BJ (cell line): Measurements from ENCODE around the gene SYK. TPM values are rescaled to one million over a fixed set of nuclear protein-coding genes. Genes with fewer than 3 reads are reported as not detected.

ENCODE experiments used
- CTCF ChIA-PET: fragments of 350-600 bp; formaldehyde crosslinking; extraction: SDS; loops from one replicate; lab custom pipeline; 2021; ENCODE audit warnings: antibody characterized with exemption, inconsistent platforms; lab: Yijun Ruan, JAX
- POLR2A ChIA-PET: fragments of 300-600 bp; sonication (Branson Sonifier 250); formaldehyde crosslinking; extraction: SDS; loops from one replicate; lab custom pipeline; 2021; ENCODE audit warnings: antibody characterized with exemption; lab: Charles Lee
- DNase-seq: peaks from one replicate; pipeline ENCODE4 v3.0.0-alpha.2; 2011; ENCODE audit warnings: low read depth
- H3K27me3 ChIP-seq: 2 replicates; pipeline ENCODE4 v1.6.0; 2011; ENCODE audit warnings: low read length; ENCODE audit not compliant: control insufficient read depth, insufficient read depth
- H3K36me3 ChIP-seq: 2 replicates; pipeline ENCODE4 v1.5.1; 2011; ENCODE audit warnings: low read length; ENCODE audit not compliant: control insufficient read depth, insufficient read depth
- H3K4me3 ChIP-seq: 2 replicates; pipeline ENCODE4 v1.5.1; 2011; ENCODE audit warnings: low read depth, mild to moderate bottlenecking, control low read depth, low read length
- CTCF ChIP-seq: IDR thresholded peaks from 2 replicates; pipeline ENCODE4 v1.5.1; 2011; ENCODE audit warnings: low read depth, mild to moderate bottlenecking, control low read depth, inconsistent platforms, low read length, moderate library complexity; ENCODE audit not compliant: insufficient read depth
- polyA plus RNA-seq: library from polyadenylated mRNA; depleted of rRNA; stranded (reverse); fragments of >200 nt; gene quantifications from 2 replicates; pipeline ENCODE4 v1.2.3, GENCODE V29; 2011

The SYK gene
- polyA plus RNA-seq, 1 experiment = not detected

- H3K36me3 ChIP-seq = no peaks in the 10 kb centered on the region
- TF ChIP-seq CTCF = no peak
- peaks cover 2% of the 10 kb centered on the region; the same call in 1 of the 2 replicates for H3K27me3 ChIP-seq
- POLR2A ChIA-PET = no interaction called here
- no peak for DNase-seq
- H3K4me3 ChIP-seq = no peak overlapping the region
- CTCF ChIA-PET = interaction anchor here (0.7 to 1.2 kb wide), 3 partner anchors 9 to 521 kb away, joined by 3 to 13 read pairs (median 3); no protein-coding TSS in a partner anchor
These were observed 104.9 kb downstream of the SYK start for GRCh38 chr9:90906316-90907055.

GRCh38 chr9:90907056-90907445, 105.4 kb downstream of the SYK start:
- Histone ChIP-seq H3K27me3 (peaks cover 2% of the 10 kb centered on the region; the same call in 1 of the 2 replicates), H3K36me3 (no peaks in the 10 kb centered on the region), H3K4me3 (no peak overlapping the region)
- ChIA-PET CTCF (interaction anchor here (1.1 to 1.2 kb wide), 2 partner anchors 8 to 10 kb away, joined by 3 to 13 read pairs; no protein-coding TSS in a partner anchor), POLR2A (no interaction called here)
- no peak for DNase-seq
- no peak for TF ChIP-seq CTCF

GRCh38 chr9:90907790-90908189, 106.2 kb downstream of the SYK start:
- no peak for DNase-seq
- no peak for TF ChIP-seq CTCF
- Histone ChIP-seq H3K4me3 (no peak overlapping the region), H3K27me3 (peaks cover 2% of the 10 kb centered on the region; the same call in 1 of the 2 replicates), H3K36me3 (no peaks in the 10 kb centered on the region)
- CTCF ChIA-PET = no interaction called here
- POLR2A ChIA-PET = no interaction called here

DNA sequence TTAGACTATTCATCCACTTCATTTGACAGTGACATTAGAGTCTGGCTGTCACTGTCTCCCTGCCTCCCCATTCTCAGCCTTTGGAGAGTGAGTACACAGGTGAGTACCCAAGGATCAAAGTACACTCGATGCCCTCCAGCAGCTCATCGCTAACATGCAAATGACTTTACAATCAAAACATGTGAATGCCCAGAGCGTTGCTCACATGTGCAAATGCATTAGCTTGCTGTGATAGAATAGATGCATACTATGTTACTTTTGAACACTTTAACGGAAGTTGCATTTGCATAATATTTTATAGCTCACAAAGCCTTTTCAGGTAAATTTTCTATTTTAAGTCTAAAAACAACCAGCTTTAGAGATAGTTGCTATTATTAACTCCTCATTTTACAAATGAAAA, 107.6 kb downstream of the SYK start:
- no peak for TF ChIP-seq CTCF
- POLR2A ChIA-PET = no interaction called here
- no peak for DNase-seq
- peaks cover 2% of the 10 kb centered on the region; the same call in 1 of the 2 replicates for H3K27me3 ChIP-seq
- H3K36me3 ChIP-seq = no peaks in the 10 kb centered on the region
- CTCF ChIA-PET = interaction anchor here (1.0 to 1.7 kb wide), 2 partner anchors 9 to 518 kb away, joined by 3 read pairs; no protein-coding TSS in a partner anchor
- no peak overlapping the region for H3K4me3 ChIP-seq

DNA sequence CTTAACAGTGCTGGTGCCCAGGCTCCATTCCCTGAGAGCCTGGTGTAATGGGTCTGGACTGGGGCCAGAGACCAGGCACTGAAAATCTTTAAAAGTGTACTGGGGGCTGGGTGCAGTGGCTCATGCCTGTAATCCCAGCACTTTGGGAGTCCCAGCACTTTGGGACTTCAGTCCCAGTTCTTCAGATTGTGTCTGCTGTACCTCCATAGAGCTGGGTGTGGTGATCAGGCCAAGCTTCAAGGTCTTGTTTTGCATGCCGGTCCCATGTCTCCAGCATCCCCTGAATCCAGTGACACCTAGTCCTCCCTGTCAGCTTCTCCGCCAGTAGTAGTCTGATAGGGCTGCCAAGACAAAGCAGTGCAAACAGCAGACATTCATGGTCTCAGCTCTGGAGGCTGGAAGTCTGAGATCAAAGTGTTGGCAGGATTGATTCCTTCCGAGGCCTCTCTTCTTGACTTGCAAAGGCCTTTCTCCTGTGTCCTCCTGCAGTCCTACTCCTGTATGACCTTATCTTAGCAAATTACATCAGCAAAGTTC, 108.2 kb downstream of the SYK start:
- CTCF ChIA-PET = interaction anchor here (1.0 to 1.7 kb wide), 2 partner anchors 10 to 517 kb away, joined by 3 read pairs; no protein-coding TSS in a partner anchor
- Histone ChIP-seq H3K36me3 (no peaks in the 10 kb centered on the region), H3K4me3 (no peak overlapping the region), H3K27me3 (peaks cover 2% of the 10 kb centered on the region; the same call in 1 of the 2 replicates)
- TF ChIP-seq CTCF = no peak
- POLR2A ChIA-PET = no interaction called here
- no peak for DNase-seq
